Activated CD4-positive, alpha-beta T cell treated with anti-CD3 and anti-CD28 coated beads for 1 hour (primary cell): Measurements from ENCODE around the gene EPHB2.

Experiments
- DNase-seq: peaks from one replicate; pipeline ENCODE4 v3.0.0-alpha.2; 2020

The EPHB2 gene

GRCh38 chr1:22752339-22752738 is 41.7 kb downstream of the EPHB2 start:
- no peak for DNase-seq

DNA sequence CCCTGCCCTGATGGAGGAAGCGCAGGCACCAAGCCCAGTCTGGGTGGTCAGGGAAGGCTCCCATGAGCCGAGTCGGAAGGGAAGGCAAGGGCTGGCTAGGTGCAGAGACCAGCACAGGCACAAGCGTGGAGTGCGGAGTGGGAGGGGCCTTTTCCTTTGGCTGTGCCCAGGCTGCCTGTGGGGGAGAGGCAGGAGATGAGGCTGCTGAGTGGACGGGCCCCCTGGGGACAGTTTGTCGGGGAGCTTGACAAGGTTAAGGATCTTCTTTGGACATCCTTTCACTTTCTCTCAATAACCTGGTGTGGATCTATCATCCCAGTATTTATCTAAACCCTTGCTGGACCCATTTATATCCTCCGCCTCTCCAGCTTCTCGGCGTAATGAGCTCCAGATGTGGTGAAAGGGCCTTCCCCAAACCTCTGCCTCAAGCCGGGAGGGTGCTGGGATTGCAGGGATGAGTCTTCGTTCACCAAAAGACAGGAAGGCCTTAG is 42.9 kb downstream of the EPHB2 start:
- DNase-seq: no peak

DNA sequence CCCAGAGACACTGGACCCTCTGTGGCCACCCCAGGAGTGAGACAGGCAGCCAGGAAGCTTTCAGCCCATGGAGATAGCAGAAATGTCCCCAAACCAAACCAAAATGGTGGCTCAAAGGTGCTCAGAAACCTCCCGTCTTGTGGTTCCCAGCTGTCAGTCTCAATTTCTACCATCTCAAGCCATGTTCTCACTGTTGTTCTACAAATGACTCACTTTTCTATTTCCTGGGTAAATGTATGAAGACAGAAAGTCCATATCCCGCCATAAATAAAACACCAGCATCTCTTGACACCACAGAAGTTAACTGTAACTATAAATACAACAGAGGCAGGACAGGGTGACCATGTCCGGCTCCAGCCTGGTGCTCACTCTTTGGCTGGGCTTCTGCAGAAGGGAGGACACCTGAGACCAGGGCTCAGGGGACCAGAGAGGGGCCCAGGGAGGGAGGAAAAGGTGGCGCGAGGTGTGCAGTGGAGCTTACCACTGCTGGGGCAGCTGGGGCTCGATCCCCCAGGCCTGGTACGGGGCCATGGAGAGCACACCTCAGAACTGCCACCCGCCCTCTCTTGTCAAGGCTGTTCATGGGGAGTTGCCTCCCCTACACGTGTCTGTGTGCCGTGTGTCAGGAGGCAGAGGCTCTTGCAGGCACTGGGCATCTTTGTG is 43.6 kb downstream of the EPHB2 start:
- DNase-seq: no peak

DNA sequence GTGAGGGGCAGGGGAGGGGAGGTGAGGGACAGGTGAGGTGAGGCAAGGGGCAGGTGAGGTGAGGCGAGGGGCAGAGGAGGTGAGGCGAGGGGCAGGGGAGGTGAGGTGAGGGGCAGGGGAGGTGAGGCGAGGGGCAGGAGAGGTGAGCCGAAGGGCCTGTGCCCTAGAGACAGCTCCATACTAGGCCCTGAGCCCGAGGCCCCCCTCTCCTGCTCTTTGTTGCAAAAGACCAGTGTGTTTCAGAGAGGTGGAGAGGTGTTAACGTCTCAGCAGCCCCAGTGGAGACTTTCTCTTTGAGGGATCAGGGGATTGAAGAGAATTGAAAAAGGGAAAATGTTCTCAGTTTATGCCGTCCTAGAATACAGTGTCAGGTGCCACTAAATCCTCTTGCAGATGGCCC is 44.2 kb downstream of the EPHB2 start:
- DNase-seq: no peak

GRCh38 chr1:22755641-22756040 is 45.0 kb downstream of the EPHB2 start:
- no peak for DNase-seq

- no peak for DNase-seq
These were observed 45.6 kb downstream of the EPHB2 start for GRCh38 chr1:22756125-22756735.

DNA sequence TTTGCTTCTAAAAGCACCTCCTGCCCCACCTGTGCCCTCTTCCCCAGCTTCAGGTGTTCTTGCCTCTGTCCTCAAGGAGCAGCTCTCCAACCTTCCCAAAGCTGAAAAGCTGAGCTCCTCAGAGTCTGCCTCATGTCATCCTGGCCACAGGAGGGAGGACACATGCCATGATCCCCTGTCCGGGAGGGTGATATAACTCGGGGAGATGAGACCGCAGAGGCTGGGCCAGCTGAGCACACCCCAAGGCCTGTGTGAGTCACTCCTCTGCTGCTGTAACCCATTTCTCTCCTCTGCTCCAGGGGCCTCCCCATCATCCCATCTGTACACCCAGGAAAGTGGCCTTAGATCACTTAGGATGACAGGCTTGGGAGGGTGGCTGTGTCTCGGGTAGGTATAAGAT is 49.8 kb downstream of the EPHB2 start:
- DNase-seq: no peak

- no peak for DNase-seq
These were observed 50.5 kb downstream of the EPHB2 start for GRCh38 chr1:22761101-22761500.

DNA sequence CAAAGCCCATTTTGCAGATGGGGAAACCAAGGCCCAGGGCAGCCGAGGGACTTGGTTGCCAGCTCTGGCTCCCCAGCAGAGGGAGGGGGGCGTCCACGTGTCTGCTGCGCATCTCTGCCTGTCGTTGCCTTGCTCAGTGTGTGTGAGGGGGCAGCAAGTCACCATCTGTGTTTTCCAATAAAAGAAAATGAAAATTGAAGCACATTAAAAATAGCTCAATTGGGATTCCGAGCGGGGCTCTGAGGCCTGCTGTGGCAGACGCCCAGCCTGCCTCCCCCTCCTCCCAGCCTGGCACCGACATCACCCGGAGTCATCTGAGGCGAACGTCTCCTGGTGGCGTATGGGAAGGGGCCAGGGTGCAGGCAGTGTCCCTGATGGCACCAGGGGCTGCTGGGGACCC is 51.2 kb downstream of the EPHB2 start:
- no peak for DNase-seq

GRCh38 chr1:22763487-22764200 is 53.0 kb downstream of the EPHB2 start:
- DNase-seq: no peak

DNA sequence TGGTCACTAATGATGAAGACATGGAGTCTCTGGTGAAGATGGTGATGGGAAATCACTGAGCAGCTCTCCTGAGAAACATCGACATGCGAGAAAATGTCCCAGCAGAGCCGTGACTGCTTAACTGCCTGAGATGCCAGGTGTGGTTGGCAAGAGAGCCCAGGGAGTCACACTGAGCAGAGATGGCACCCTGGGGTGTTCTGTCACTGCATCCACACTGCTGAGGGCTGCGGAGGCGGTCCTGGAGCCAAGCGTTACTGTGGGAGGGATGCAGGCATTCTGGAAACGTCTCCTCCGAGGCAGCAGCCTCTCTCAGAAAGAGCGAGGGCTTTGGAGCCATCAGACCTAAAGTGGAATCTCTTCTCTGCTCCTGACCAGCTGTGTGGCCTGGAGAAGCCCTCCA is 57.2 kb downstream of the EPHB2 start:
- DNase-seq: no peak

- no peak for DNase-seq
These were observed 59.3 kb downstream of the EPHB2 start for GRCh38 chr1:22769932-22770331.

DNA sequence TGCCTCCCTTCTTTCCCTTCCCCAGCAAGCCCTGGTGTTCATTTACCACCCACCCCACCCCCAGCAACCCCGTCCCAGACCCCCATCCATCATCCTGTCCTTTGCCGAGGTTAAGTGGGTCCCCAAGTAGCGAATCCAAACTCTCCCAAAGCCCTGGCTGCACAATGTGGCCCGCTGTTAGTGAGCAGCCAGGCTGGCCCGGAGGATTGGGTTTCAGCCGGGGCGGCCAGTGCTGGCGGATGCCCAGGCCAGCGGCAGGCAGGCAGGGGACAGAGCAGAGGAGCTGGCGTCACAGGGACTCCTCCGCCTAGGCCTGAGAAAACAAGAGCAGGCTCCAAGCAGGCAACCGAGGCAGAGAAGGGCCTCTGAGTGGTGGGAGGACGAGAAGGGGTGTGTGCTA is 61.4 kb downstream of the EPHB2 start:
- DNase-seq: no peak

DNA sequence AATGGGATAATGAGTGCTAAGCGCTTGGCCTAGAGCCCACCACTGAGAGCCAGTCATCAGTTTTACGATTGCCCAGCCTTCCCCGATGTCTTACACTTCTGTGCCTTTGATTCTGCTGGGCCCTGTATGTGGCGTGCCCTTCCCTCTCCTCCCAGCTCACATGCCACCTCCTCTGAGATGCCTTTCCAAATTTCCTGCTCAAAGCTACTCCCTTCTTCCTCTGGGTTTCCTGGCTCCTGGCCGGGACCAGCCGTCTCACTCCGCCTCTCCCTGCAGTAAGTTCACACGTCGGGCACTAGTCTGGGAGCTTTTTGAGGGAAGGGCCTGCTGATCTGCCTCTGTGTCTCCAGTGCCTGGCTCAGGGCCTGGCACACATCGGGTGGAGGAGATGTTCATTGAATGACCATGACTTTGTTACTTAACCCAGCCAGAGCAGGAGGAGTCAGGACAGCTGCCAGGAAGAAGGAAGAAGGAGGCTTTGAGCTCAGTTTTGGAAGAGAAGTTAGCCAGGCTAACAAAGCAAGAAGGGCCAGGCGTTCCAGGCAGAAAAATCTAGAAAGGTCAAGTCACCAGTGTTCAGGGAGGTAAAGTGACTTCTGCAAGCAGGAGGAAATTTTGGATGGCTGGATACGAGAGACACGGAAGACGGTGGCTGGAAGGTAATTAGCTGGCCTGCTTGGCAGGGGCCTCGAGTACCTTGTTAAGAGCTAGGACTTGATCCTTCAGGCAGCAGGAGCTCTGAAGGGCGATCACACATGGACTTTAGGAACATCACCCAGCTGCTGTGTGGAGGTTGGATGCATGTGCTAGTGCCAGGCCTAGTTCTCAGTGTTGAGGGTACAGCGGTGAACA is 63.6 kb downstream of the EPHB2 start:
- DNase-seq: no peak

DNA sequence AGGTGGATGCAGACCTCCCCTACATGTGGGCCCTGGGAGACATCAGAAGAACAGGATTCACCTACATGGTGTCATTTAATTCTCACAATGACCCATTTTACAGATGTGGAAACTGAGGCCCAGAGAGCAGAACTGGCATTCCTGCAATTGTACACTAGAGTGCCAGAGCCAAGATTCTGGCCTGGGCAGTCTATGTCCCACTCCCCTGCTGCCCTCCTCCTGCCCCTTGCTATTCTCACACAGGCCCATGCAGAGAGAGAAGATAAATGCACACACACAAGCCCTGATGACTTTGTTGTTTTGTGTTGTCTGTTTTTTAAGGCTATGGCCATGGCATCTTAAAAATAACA is 64.2 kb downstream of the EPHB2 start:
- no peak for DNase-seq

DNA sequence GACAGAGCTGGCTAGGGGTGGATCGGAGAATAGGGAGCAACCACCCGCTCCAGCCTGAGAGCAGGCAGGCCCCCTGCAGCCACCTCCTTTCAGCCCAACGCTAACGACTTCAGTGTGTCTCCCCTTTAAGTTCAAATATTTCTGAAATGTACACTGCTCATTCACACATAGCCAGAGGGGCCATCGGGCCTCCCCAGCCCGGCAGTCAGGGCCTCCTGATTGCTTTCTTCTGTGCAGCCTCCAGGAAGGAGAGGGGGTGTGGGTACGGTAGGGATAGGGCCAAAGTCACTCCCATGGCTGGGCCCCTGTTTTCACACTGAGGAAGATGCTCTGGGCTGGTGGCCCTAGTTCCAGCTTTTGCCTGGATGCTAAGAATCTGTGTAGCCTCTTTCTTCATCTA is 64.8 kb downstream of the EPHB2 start:
- DNase-seq: no peak

- no peak for DNase-seq
These were observed 65.5 kb downstream of the EPHB2 start for GRCh38 chr1:22776035-22776613.

DNA sequence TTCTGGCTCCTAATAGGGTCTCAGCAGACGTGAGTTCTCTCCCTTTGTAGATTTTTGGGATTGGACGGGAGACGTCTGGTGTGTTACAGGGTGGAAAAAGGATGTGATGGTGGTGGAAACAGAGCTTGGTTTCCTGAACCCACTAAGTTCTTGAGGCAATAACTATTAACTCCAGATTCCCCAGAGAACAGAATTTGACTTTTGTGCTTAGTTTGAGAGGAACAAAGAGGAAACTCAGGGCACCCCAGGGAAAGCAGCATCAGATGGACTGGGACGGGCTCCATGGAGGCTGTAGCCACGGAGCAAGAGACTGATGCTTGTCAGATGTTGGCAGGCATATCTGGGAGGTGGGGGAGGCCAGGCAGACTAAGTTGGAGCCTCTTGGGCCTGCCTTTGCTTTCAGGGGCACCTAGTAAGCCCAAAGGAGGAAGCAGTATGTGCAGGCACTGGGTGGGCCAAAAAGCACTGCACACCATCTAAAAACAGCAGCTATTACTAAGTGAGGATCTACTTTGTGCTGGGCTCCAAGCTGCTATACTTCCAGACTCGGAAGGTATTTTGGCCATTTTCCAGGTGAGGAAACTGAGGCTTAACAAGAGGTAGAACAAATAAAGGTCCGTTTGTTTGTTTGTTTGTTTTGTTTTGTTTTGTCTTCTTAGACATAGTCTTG is 66.9 kb downstream of the EPHB2 start:
- no peak for DNase-seq

DNA sequence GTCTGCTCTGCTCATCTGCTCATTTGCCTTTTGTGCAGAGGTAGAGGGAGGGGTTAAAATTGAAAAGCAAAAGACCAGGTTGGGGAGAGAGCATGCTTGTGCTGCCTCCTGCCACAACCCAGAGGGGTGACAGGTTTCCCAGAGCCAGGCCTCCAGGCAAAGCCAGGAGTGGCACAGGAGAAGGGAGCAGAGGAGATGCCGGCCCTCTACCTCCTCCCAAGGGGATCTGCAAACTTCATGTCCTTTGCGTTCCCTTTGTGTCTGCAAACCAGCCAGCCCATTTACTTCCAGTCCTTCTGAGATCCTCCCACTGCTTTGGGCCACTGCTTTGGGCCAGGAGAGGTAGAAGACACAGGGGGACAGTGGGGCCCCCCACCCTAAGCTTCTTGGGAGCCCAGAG is 67.8 kb downstream of the EPHB2 start:
- DNase-seq: no peak

DNA sequence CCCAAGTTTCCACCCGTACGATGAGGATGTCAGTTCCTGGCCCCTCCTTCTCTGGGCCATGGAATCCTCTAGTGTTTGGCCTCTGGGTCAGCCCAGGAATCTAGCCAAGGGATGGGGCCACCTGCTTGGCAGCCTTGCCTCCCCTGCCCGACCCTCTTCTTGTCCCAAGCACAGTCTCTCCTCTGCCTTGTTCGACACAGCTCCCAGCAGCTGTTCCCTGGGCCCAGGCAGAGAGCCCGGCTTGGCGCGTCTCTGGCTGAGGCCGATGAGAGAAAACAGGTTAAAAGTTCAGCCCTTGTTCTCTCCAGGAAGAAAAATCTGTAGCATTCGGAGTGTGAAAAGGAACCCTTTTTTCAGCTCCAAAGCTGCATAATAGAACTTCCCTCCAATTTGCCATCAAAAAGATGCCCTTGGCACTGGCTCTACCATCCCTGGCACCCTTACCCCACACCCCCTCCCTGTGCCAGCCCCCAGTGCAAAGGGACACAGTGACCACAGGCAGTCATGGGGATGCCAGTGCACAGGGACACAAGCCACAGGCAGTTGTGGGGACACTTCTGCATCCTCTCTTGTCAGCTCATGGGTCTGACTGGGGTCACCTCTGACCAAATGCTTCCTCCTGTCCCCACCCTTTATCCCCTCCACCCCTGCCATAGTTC is 68.4 kb downstream of the EPHB2 start:
- DNase-seq: no peak

DNA sequence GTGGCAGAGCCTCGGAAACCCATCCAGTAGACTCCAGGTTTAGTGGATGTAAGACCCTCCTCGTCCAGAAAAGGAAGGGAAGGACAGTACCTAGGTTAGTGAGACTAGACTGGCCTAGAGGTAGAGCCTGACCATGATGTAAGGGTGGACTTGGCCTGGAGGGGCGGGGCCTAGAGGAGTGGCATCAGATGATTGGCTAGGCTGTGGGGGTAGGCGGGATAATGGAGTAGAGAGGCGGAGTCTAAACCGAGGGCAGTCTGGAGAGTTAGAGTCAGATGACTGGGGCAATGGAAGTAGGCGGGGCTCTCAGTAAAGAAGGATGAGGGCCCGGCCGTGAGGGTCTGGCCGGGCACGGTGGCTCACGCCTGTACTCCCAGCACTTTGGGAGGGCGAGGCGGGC is 70.1 kb downstream of the EPHB2 start:
- no peak for DNase-seq

DNA sequence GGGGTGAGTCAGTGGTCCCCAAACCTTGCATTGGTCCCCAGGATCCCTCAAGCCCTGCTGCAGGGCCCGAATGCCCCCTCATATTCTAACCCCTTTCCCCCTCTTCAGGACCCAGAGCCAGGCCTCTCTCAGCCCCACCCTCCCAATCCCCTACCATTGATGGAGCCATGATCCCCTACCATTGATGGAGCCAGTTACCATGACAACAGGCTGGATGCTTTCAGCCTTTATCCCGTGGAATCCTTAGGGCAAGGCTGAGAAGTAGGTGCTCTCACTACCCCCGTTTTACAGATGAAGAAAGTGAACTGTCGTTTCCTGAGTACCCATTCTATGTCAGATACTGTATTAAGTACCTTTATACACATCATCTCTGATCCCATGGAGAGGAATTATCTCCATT is 70.8 kb downstream of the EPHB2 start:
- no peak for DNase-seq
